ENCODE data around the gene HNRNPAB.

DNA sequence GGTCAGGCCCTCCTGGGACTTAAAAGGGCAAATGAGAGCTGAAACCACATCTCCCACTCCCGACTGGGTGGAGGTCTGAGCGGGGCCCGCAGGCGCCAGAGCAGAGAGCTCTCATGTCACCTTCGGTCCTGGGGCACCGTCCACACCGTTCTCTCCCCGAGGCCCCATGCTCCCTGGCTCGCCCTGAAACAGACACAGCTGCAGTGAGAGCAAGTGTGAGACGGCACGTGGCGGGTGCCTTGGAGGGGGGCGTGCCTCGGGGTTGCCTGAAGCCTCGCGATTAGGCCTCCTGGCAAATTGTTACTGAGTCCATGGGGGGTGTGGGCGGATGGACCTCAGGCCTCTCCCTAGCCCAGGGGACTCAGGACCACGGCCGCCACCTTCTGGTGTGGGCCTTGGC lies 52.4 kb downstream of the HNRNPAB start:
- TF ChIP-seq POLR2AphosphoS5 (IDR thresholded peaks at IDR 0.05) (no peak), CTCF (IDR thresholded peaks at IDR 0.05) (no peak), EP300 (IDR thresholded peaks at IDR 0.05) (no peak)
